H1 (cell line): ENCODE results near the gene SLC1A2. TPM values are rescaled to one million over a fixed set of nuclear protein-coding genes. Genes with fewer than 3 reads are reported as not detected.

ENCODE experiments used
- PHF8 ChIP-seq: fragments of 200-600 bp; sonication (generic); conservative IDR thresholded peaks from 2 replicates; pipeline ENCODE4 v1.7.1; 2012; ENCODE audit warnings: low read depth, mild to moderate bottlenecking, inconsistent platforms, low read length, moderate library complexity
- RAD21 ChIP-seq, 2 experiments: IDR thresholded peaks in 1 of 2; conservative IDR thresholded peaks in 1 of 2; 2 replicates each; pipeline ENCODE4 v1.6.1; 2011; ENCODE audit warnings: low read depth in 2 of 2, low read length in 2 of 2, improper control_type of control experiment in 1 of 2, inconsistent platforms in 1 of 2, mild to moderate bottlenecking in 1 of 2, moderate library complexity in 1 of 2
- polyA plus RNA-seq, 7 experiments: library from polyadenylated mRNA; depleted of rRNA in 3 of 7; stranded (reverse) in 5 of 7; unstranded in 2 of 7; fragments of >200 nt in 5 of 7; fragments of 200-250 nt in 2 of 7; gene quantifications; 1 replicate in 5 of 7; 2 replicates in 1 of 7; 4 replicates in 1 of 7; pipeline versions ENCODE4 v1.2.1 to v1.2.3, GENCODE V29; 2011 to 2013; ENCODE audit warnings: missing spikeins in 2 of 7, mixed read lengths in 2 of 7
- total RNA-seq: library from RNA; stranded (reverse); fragmentation: NEBNext Ultra II Directional; extraction: Animal tissue kit (Norgen Biotek cat#: 25700); gene quantifications from 2 replicates; pipeline ENCODE4 v1.2.1, GENCODE V29; 2021

Gene SLC1A2
- total and polyA plus RNA-seq, 2 of the 8 experiments (the other 6 are each of a cell fraction or from before 2014, with no cell fraction given): 0.57 to 1.2 TPM

GRCh38 chr11:35247863-35248262 is 171.5 kb downstream of the SLC1A2 start (continued):
- TF ChIP-seq PHF8 (no peak), RAD21 (IDR thresholded peaks at IDR 0.05 in 1 of 2, conservative IDR thresholded peaks at IDR 0.05 in 1 of 2; ENCODE audit: low read depth in 2 of 2, low read length in 2 of 2) (no peak)
- TF ChIP-seq, all 59 proteins: peak for 0
